Measurements from ENCODE around the gene RSBN1.
"Not testable (repeated sequence)": the region's sequence is repeated elsewhere in the genome, so short reads cannot be mapped to it uniquely, and the experiment has no call there.

RSBN1 gene

GRCh38 chr1:113760102-113761080 is 51.9 kb downstream of the RSBN1 start:
- peak overlapping the region; percentile 69 for H3K4me3 ChIP-seq (ENCODE audit: low read length)
- no peaks in the 10 kb centered on the region for H3K9me3 ChIP-seq (ENCODE audit: low read length)
- H2AFZ ChIP-seq (ENCODE audit: low read depth, low read length) = peak overlapping the region; percentile 62
- peaks cover 21% of the 10 kb centered on the region for H3K4me1 ChIP-seq (ENCODE audit: insufficient read depth, low read length)
- H3K27me3 ChIP-seq (ENCODE audit: insufficient read depth, low read length) = no peaks in the 10 kb centered on the region
- peaks cover 13% of the 10 kb centered on the region for H3K36me3 ChIP-seq (ENCODE audit: insufficient read depth, low read length)

- peak within 1 kb of the TSS; percentile 62 for H2AFZ ChIP-seq (ENCODE audit: low read depth, low read length)
- peaks cover 7% of the 10 kb centered on the region for H3K36me3 ChIP-seq (ENCODE audit: insufficient read depth, low read length)
- H3K4me3 ChIP-seq (ENCODE audit: low read length) = peak within 1 kb of the TSS; percentile 69
- no peaks in the 10 kb centered on the region for H3K9me3 ChIP-seq (ENCODE audit: low read length)
- H3K4me1 ChIP-seq (ENCODE audit: insufficient read depth, low read length) = peaks cover 21% of the 10 kb centered on the region
- no peaks in the 10 kb centered on the region for H3K27me3 ChIP-seq (ENCODE audit: insufficient read depth, low read length)
Measured at GRCh38 chr1:113759333-113760101, 52.8 kb downstream of the RSBN1 start, which contains the start of gene PHTF1. PHTF1 (minus strand) TSS chr1:113759486; CDS start chr1:113758703, 783 bp downstream.

- H3K9me3 ChIP-seq (ENCODE audit: low read length) = no peaks in the 10 kb centered on the region
- H3K27me3 ChIP-seq (ENCODE audit: insufficient read depth, low read length) = no peaks in the 10 kb centered on the region
- H3K4me3 ChIP-seq (ENCODE audit: low read length) = peak overlapping the region; percentile 69
- peaks cover 11% of the 10 kb centered on the region for H3K36me3 ChIP-seq (ENCODE audit: insufficient read depth, low read length)
- H3K4me1 ChIP-seq (ENCODE audit: insufficient read depth, low read length) = peaks cover 21% of the 10 kb centered on the region
- H2AFZ ChIP-seq (ENCODE audit: low read depth, low read length) = peak overlapping the region; percentile 62
Measured at GRCh38 chr1:113758631-113759332, 53.5 kb downstream of the RSBN1 start.

- H2AFZ ChIP-seq (ENCODE audit: low read depth, low read length) = no peak overlapping the region
- H3K36me3 ChIP-seq (ENCODE audit: insufficient read depth, low read length) = peaks cover 9% of the 10 kb centered on the region
- no peak overlapping the region for H3K4me3 ChIP-seq (ENCODE audit: low read length)
- no peaks in the 10 kb centered on the region for H3K9me3 ChIP-seq (ENCODE audit: low read length)
- no peaks in the 10 kb centered on the region for H3K27me3 ChIP-seq (ENCODE audit: insufficient read depth, low read length)
- H3K4me1 ChIP-seq (ENCODE audit: insufficient read depth, low read length) = peaks cover 21% of the 10 kb centered on the region
Measured at GRCh38 chr1:113756461-113756860, 55.8 kb downstream of the RSBN1 start.

GRCh38 chr1:113753333-113753732 is 58.9 kb downstream of the RSBN1 start:
- not testable (repeated sequence) for H3K4me3 ChIP-seq (ENCODE audit: low read length); H3K9me3 ChIP-seq (ENCODE audit: low read length); H3K27me3 ChIP-seq (ENCODE audit: insufficient read depth, low read length); H2AFZ ChIP-seq (ENCODE audit: low read depth, low read length)
- Histone ChIP-seq H3K36me3 (ENCODE audit: insufficient read depth, low read length) (peaks cover 12% of the 10 kb centered on the region), H3K4me1 (ENCODE audit: insufficient read depth, low read length) (peaks cover 15% of the 10 kb centered on the region)

- no peaks in the 10 kb centered on the region for H3K9me3 ChIP-seq (ENCODE audit: low read length)
- H3K4me1 ChIP-seq (ENCODE audit: insufficient read depth, low read length) = peaks cover 5% of the 10 kb centered on the region
- H3K27me3 ChIP-seq (ENCODE audit: insufficient read depth, low read length) = no peaks in the 10 kb centered on the region
- H3K4me3 ChIP-seq (ENCODE audit: low read length) = no peak overlapping the region
- peaks cover 11% of the 10 kb centered on the region for H3K36me3 ChIP-seq (ENCODE audit: insufficient read depth, low read length)
- no peak overlapping the region for H2AFZ ChIP-seq (ENCODE audit: low read depth, low read length)
Measured at GRCh38 chr1:113751516-113751915, 60.8 kb downstream of the RSBN1 start.

- Histone ChIP-seq H3K4me3 (ENCODE audit: low read length) (no peak overlapping the region), H3K36me3 (ENCODE audit: insufficient read depth, low read length) (peaks cover 12% of the 10 kb centered on the region), H3K27me3 (ENCODE audit: insufficient read depth, low read length) (no peaks in the 10 kb centered on the region), H3K4me1 (ENCODE audit: insufficient read depth, low read length) (peaks cover under 1% of the 10 kb centered on the region), H2AFZ (ENCODE audit: low read depth, low read length) (no peak overlapping the region), H3K9me3 (ENCODE audit: low read length) (no peaks in the 10 kb centered on the region)
Measured at GRCh38 chr1:113751114-113751513, 61.2 kb downstream of the RSBN1 start.

GRCh38 chr1:113749402-113749801 is 62.9 kb downstream of the RSBN1 start:
- no peaks in the 10 kb centered on the region for H3K27me3 ChIP-seq (ENCODE audit: insufficient read depth, low read length)
- H3K4me3 ChIP-seq (ENCODE audit: low read length) = no peak overlapping the region
- H3K36me3 ChIP-seq (ENCODE audit: insufficient read depth, low read length) = peaks cover 12% of the 10 kb centered on the region
- no peaks in the 10 kb centered on the region for H3K4me1 ChIP-seq (ENCODE audit: insufficient read depth, low read length)
- no peak overlapping the region for H2AFZ ChIP-seq (ENCODE audit: low read depth, low read length)
- H3K9me3 ChIP-seq (ENCODE audit: low read length) = peaks cover 2% of the 10 kb centered on the region

- Histone ChIP-seq H3K36me3 (ENCODE audit: insufficient read depth, low read length) (peaks cover 7% of the 10 kb centered on the region), H2AFZ (ENCODE audit: low read depth, low read length) (no peak overlapping the region), H3K4me3 (ENCODE audit: low read length) (no peak overlapping the region), H3K9me3 (ENCODE audit: low read length) (peaks cover 2% of the 10 kb centered on the region), H3K4me1 (ENCODE audit: insufficient read depth, low read length) (no peaks in the 10 kb centered on the region), H3K27me3 (ENCODE audit: insufficient read depth, low read length) (no peaks in the 10 kb centered on the region)
Measured at GRCh38 chr1:113747376-113747775, 64.9 kb downstream of the RSBN1 start.

GRCh38 chr1:113745425-113745824 is 66.9 kb downstream of the RSBN1 start:
- no peaks in the 10 kb centered on the region for H3K4me1 ChIP-seq (ENCODE audit: insufficient read depth, low read length)
- H3K36me3 ChIP-seq (ENCODE audit: insufficient read depth, low read length) = peaks cover 7% of the 10 kb centered on the region
- H3K9me3 ChIP-seq (ENCODE audit: low read length) = peaks cover 2% of the 10 kb centered on the region
- no peak overlapping the region for H3K4me3 ChIP-seq (ENCODE audit: low read length)
- no peaks in the 10 kb centered on the region for H3K27me3 ChIP-seq (ENCODE audit: insufficient read depth, low read length)
- no peak overlapping the region for H2AFZ ChIP-seq (ENCODE audit: low read depth, low read length)

GRCh38 chr1:113744114-113744513 is 68.2 kb downstream of the RSBN1 start:
- Histone ChIP-seq H3K4me1 (ENCODE audit: insufficient read depth, low read length) (no peaks in the 10 kb centered on the region), H3K4me3 (ENCODE audit: low read length) (no peak overlapping the region), H3K9me3 (ENCODE audit: low read length) (peaks cover 2% of the 10 kb centered on the region), H3K27me3 (ENCODE audit: insufficient read depth, low read length) (no peaks in the 10 kb centered on the region), H2AFZ (ENCODE audit: low read depth, low read length) (no peak overlapping the region), H3K36me3 (ENCODE audit: insufficient read depth, low read length) (peaks cover 4% of the 10 kb centered on the region)

GRCh38 chr1:113742515-113742914 is 69.8 kb downstream of the RSBN1 start:
- no peak overlapping the region for H2AFZ ChIP-seq (ENCODE audit: low read depth, low read length)
- H3K9me3 ChIP-seq (ENCODE audit: low read length) = peaks cover 2% of the 10 kb centered on the region
- H3K4me3 ChIP-seq (ENCODE audit: low read length) = no peak overlapping the region
- peaks cover 13% of the 10 kb centered on the region for H3K36me3 ChIP-seq (ENCODE audit: insufficient read depth, low read length)
- no peaks in the 10 kb centered on the region for H3K27me3 ChIP-seq (ENCODE audit: insufficient read depth, low read length)
- no peaks in the 10 kb centered on the region for H3K4me1 ChIP-seq (ENCODE audit: insufficient read depth, low read length)
